Mesenchymal stem cell (in vitro differentiated cells and primary cell): ENCODE measurements around the gene SMURF1.

Experiments used
- DNase-seq: peaks from one replicate; pipeline ENCODE4 v3.0.0-alpha.2; 2013
- H2AFZ ChIP-seq: one replicate; pipeline ENCODE4 v1.6.1; 2013; ENCODE audit warnings: low read depth, mild to moderate bottlenecking, control low read depth, inconsistent platforms, low read length, moderate library complexity
- H2AK5ac ChIP-seq: 2 replicates; pipeline ENCODE4 v1.6.1; 2013; ENCODE audit warnings: low read length, moderate library complexity, mild to moderate bottlenecking, inconsistent platforms; ENCODE audit not compliant: severe bottlenecking
- H2BK120ac ChIP-seq: one replicate; pipeline ENCODE4 v1.6.1; 2013; ENCODE audit warnings: low read depth, mild to moderate bottlenecking, inconsistent platforms, low read length, moderate library complexity
- H2BK12ac ChIP-seq, 2 experiments: one replicate each; pipeline ENCODE4 v1.6.1; 2013; ENCODE audit warnings: inconsistent platforms in 2 of 2, low read length in 2 of 2, mild to moderate bottlenecking in 2 of 2, moderate library complexity in 2 of 2, control low read depth in 1 of 2
- H2BK15ac ChIP-seq: one replicate; pipeline ENCODE4 v1.6.1; 2013; ENCODE audit warnings: mild to moderate bottlenecking, low read depth, inconsistent platforms; ENCODE audit not compliant: poor library complexity, severe bottlenecking
- H2BK5ac ChIP-seq: 2 replicates; pipeline ENCODE4 v1.6.1; 2013; ENCODE audit warnings: low read depth, mild to moderate bottlenecking, low read length, control low read depth, inconsistent platforms; ENCODE audit not compliant: poor library complexity, severe bottlenecking
- H3K14ac ChIP-seq, 2 experiments: one replicate each; pipeline ENCODE4 v1.6.1; 2013; ENCODE audit warnings: inconsistent platforms in 2 of 2, low read length in 2 of 2, control low read depth in 1 of 2, mild to moderate bottlenecking in 1 of 2, moderate library complexity in 1 of 2
- H3K18ac ChIP-seq, 2 experiments: one replicate each; pipeline ENCODE4 v1.6.1; 2013; ENCODE audit warnings: inconsistent platforms in 2 of 2, low read length in 2 of 2, control low read depth in 1 of 2, low read depth in 1 of 2, mild to moderate bottlenecking in 1 of 2
- H3K23ac ChIP-seq, 2 experiments: one replicate each; pipeline ENCODE4 v1.6.1; 2013; ENCODE audit warnings: inconsistent platforms in 2 of 2, low read length in 2 of 2, mild to moderate bottlenecking in 2 of 2, moderate library complexity in 2 of 2, control low read depth in 1 of 2
- H3K27ac ChIP-seq: 2 replicates; pipeline ENCODE4 v1.5.1; 2013; ENCODE audit warnings: mild to moderate bottlenecking, moderate library complexity, low read length, control low read depth, inconsistent platforms; ENCODE audit not compliant: poor library complexity, severe bottlenecking
- H3K27me3 ChIP-seq, 2 experiments: 2 replicates each; pipeline versions ENCODE4 v1.6.1 to v1.7.0; 2013; ENCODE audit warnings: low read length in 2 of 2, mild to moderate bottlenecking in 2 of 2, moderate library complexity in 2 of 2, control low read depth in 1 of 2, inconsistent platforms in 1 of 2; ENCODE audit not compliant: control insufficient read depth in 1 of 2, insufficient read depth in 1 of 2
- H3K36me3 ChIP-seq, 2 experiments: 2 replicates each; pipeline versions ENCODE4 v1.6.1 to v1.7.0; 2013; ENCODE audit warnings: low read length in 2 of 2, control low read depth in 1 of 2, inconsistent platforms in 1 of 2, low read depth in 1 of 2, mild to moderate bottlenecking in 1 of 2; ENCODE audit not compliant: insufficient read depth in 2 of 2, control insufficient read depth in 1 of 2
- H3K4ac ChIP-seq, 2 experiments: one replicate each; pipeline ENCODE4 v1.6.1; 2013; ENCODE audit warnings: inconsistent platforms in 2 of 2, low read length in 2 of 2, mild to moderate bottlenecking in 2 of 2, moderate library complexity in 2 of 2, control low read depth in 1 of 2, low read depth in 1 of 2
- H3K4me1 ChIP-seq: 2 replicates; pipeline ENCODE4 v1.6.1; 2013; ENCODE audit warnings: low read depth, low read length, control low read depth; ENCODE audit not compliant: control insufficient read depth, insufficient read depth
- H3K4me2 ChIP-seq: 2 replicates; pipeline ENCODE4 v1.6.1; 2013; ENCODE audit warnings: low read length, mild to moderate bottlenecking, inconsistent platforms; ENCODE audit not compliant: poor library complexity, severe bottlenecking
- H3K4me3 ChIP-seq, 2 experiments: 2 replicates each; pipeline versions ENCODE4 v1.5.1 to v1.7.0; 2013; ENCODE audit warnings: low read length in 2 of 2, mild to moderate bottlenecking in 2 of 2, control low read depth in 1 of 2, low read depth in 1 of 2; ENCODE audit not compliant: insufficient read depth in 1 of 2
- H3K79me1 ChIP-seq: replicated peaks from 2 replicates; pipeline ENCODE4 v1.6.1; 2013; ENCODE audit warnings: mild to moderate bottlenecking, control low read depth, low read length, inconsistent platforms; ENCODE audit not compliant: poor library complexity, severe bottlenecking
- H3K9ac ChIP-seq: 2 replicates; pipeline ENCODE4 v1.7.0; 2013; ENCODE audit warnings: mild to moderate bottlenecking, low read length, moderate library complexity
- H3K9me3 ChIP-seq: 2 replicates; pipeline ENCODE4 v1.7.0; 2013; ENCODE audit warnings: mild to moderate bottlenecking, low read length; ENCODE audit not compliant: control insufficient read depth
- H4K8ac ChIP-seq: one replicate; pipeline ENCODE4 v1.6.1; 2013; ENCODE audit warnings: inconsistent platforms, mild to moderate bottlenecking, low read length, moderate library complexity
- H4K91ac ChIP-seq: one replicate; pipeline ENCODE4 v1.6.1; 2013; ENCODE audit warnings: mild to moderate bottlenecking, low read length, inconsistent platforms
- WGBS: methylation state at CpG from one replicate; pipeline ENCODE4 v1.1.7; 2013; ENCODE audit warnings: mixed read lengths; 5-methylcytosine and 5-hydroxymethylcytosine counted together

SMURF1 gene

DNA sequence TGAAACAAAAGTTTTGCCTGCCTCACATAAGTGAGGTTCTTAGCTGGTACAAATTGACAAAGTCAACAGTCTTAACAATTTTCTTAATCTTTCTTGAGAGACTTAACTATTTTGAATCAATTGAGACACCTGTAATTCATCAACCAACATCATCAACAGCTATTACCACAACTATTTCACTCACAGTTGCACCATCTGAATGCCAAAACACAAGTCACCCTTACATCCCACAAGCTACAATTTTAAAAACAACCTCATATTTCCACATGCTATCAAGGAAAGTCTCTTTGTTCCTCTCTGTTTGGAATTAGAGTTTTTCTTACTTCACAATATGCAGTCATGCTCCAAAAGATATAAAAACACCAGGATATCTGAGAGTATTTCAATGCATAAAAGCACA is 4.9 kb downstream of the SMURF1 start:
- Histone ChIP-seq H4K91ac (no peak overlapping the region), H3K79me1 (no peaks in the 10 kb centered on the region), H2BK12ac (no peak overlapping the region), H2BK120ac (no peak overlapping the region), H4K8ac (no peak overlapping the region), H3K9ac (peak overlapping the region; percentile 65), H3K23ac (no peak overlapping the region), H2AFZ (no peak overlapping the region), H3K14ac (no peak overlapping the region), H3K9me3 (no peaks in the 10 kb centered on the region), H2BK5ac (no peak overlapping the region), H3K4me2 (no peak overlapping the region), H2BK15ac (no peak overlapping the region), H3K27ac (peak overlapping the region; percentile 35), H3K4me1 (peaks cover 9% of the 10 kb centered on the region), H3K4me3 (peak overlapping the region in 1 of 2 experiments; percentile 26), H3K18ac (no peak overlapping the region), H3K36me3 (peaks cover 0 to 2% of the 10 kb centered on the region in 2 experiments), H3K4ac (no peak overlapping the region), H2AK5ac (no peak overlapping the region), H3K27me3 (no peaks in the 10 kb centered on the region)
- DNase-seq = no peak

DNA sequence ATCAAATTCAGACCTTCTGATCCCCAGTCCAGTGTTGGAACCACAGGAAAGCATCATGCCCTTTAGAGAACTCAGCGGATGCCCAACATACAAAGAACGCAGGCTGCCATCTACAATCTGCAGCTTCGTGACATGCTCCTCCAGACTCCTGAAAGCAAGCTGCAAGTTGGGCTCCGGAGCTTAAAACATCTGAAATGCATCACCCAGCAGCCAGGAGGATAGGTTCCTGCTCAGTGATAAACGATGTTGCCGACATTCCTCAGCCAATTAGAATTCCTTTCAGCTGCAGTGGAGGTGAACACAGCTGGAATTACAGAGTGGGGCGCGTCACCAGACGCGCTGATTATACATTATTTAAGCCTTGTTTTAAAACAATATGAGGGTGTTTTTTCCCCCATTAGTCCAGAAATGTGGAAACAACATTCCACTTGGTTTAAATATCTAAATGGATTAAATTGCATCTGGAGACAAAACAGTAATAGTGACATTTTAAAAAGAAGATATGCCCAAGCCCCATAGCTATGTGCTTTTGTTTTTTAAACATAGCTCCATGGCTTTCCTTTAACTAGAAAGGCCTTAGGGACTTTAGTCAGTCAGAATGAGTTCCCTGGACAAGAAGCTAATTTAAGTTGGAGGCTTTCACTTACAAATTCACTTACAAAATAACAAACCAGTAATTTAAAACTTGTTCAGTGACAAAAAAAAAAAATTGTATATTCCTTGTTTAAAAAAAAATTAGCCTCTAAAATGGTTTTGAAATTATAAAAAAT is 6.3 kb downstream of the SMURF1 start:
- Histone ChIP-seq H2AFZ (no peak overlapping the region), H3K4me1 (peaks cover 14% of the 10 kb centered on the region), H3K14ac (no peak overlapping the region), H4K91ac (no peak overlapping the region), H2BK12ac (no peak overlapping the region), H3K4me3 (peak overlapping the region in 1 of 2 experiments; percentile 60), H2AK5ac (no peak overlapping the region), H2BK5ac (no peak overlapping the region), H3K36me3 (peaks cover 0 to 2% of the 10 kb centered on the region in 2 experiments), H2BK120ac (no peak overlapping the region), H4K8ac (peak overlapping the region; percentile 28), H2BK15ac (peak overlapping the region; percentile 28), H3K9ac (peak overlapping the region; percentile 65), H3K27ac (peak overlapping the region; percentile 83), H3K9me3 (no peaks in the 10 kb centered on the region), H3K79me1 (no peaks in the 10 kb centered on the region), H3K4me2 (peak overlapping the region; percentile 70), H3K18ac (no peak overlapping the region), H3K23ac (no peak overlapping the region), H3K4ac (no peak overlapping the region), H3K27me3 (no peaks in the 10 kb centered on the region)
- WGBS = 16% methylated on average over 9 of the region's 10 CpGs
- peak; percentile 80 for DNase-seq

DNA sequence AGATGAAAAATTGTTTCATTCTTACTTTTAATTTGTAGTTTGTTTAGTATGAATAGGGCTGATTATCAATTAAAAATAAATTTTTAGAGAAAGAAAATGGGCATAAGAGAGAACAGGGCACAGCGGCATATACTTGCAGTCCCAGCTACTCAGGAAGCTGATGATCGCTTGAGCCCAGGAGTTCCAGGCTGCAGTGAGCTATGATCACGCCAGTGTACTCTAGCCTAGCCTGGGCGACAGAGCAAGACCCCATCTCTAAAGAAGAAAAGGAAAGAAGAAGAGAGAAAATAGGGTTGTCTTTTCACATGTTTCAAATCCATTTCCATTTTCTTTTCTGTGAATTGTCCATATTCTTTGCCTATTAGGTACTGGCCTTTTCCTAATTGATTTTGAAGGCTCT is 8.0 kb downstream of the SMURF1 start:
- Histone ChIP-seq H2AK5ac (peak overlapping the region; percentile 66), H3K36me3 (no peaks in the 10 kb centered on the region), H3K4ac (no peak overlapping the region), H3K9me3 (no peaks in the 10 kb centered on the region), H3K4me3 (no peak overlapping the region), H3K9ac (no peak overlapping the region), H2BK12ac (no peak overlapping the region), H4K8ac (no peak overlapping the region), H2BK5ac (no peak overlapping the region), H3K14ac (no peak overlapping the region), H4K91ac (no peak overlapping the region), H2BK15ac (no peak overlapping the region), H2AFZ (no peak overlapping the region), H2BK120ac (no peak overlapping the region), H3K23ac (no peak overlapping the region), H3K27me3 (no peaks in the 10 kb centered on the region), H3K18ac (no peak overlapping the region), H3K4me1 (peaks cover 12% of the 10 kb centered on the region), H3K79me1 (no peaks in the 10 kb centered on the region), H3K27ac (no peak overlapping the region), H3K4me2 (no peak overlapping the region)
- WGBS = 94% methylated on average over 3 of the region's 4 CpGs
- DNase-seq = no peak

DNA sequence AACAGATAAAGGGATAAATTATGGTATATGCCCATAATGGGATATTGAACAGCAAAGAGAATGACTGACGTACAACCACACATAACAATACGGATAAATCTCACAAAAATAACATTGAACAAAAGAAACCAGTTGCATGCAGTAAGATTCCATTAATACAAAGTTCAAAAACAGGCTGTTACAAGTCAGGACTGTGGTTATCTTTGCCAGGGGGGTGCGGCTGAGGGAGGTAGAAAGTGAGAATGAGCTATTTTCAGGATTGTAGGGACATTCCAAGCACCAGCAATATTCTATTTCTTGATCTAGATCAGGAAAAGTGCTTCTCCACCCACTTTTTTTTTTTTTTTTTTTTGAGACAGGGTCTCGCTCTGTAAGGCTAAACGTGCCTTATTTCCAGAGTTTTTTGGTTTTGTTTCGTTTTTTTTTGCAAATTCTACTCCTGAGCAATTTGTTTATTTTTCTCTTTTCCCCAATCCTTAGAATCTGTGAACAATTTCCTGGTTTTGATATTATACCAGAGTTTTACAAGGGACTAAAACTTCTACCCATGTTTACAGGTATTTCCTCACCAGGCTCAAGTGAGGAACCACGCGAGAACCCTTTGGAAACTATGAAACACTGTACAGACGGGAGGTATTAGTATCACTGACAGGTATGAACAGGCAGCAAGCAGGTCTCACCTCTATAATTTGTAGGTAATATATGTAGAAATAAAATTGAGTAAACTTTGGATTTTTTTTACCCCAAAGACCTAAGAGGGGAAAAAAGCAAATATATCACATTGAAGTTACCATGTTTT is 9.9 kb downstream of the SMURF1 start:
- H2BK120ac ChIP-seq = no peak overlapping the region
- H4K8ac ChIP-seq = no peak overlapping the region
- no peak for DNase-seq
- H2BK5ac ChIP-seq = no peak overlapping the region
- peaks cover 2% of the 10 kb centered on the region for H3K79me1 ChIP-seq
- H2BK12ac ChIP-seq = no peak overlapping the region
- H2AFZ ChIP-seq = no peak overlapping the region
- H3K4me1 ChIP-seq = peaks cover 9% of the 10 kb centered on the region
- H3K27me3 ChIP-seq = no peaks in the 10 kb centered on the region
- no peak overlapping the region for H3K4me3 ChIP-seq
- no peak overlapping the region for H3K9ac ChIP-seq
- H2AK5ac ChIP-seq = no peak overlapping the region
- no peak overlapping the region for H3K23ac ChIP-seq
- H3K4ac ChIP-seq = no peak overlapping the region
- H3K9me3 ChIP-seq = no peaks in the 10 kb centered on the region
- H2BK15ac ChIP-seq = no peak overlapping the region
- H4K91ac ChIP-seq = no peak overlapping the region
- H3K14ac ChIP-seq = no peak overlapping the region
- no peak overlapping the region for H3K27ac ChIP-seq
- H3K4me2 ChIP-seq = no peak overlapping the region
- no peak overlapping the region for H3K18ac ChIP-seq
- WGBS = 50% methylated on average over 2 of the region's 9 CpGs
- no peaks in the 10 kb centered on the region for H3K36me3 ChIP-seq
